GM18505 (cell line): ENCODE data around the gene IZUMO3.
"Not testable (repeated sequence)": the region's sequence is repeated elsewhere in the genome, so short reads cannot be mapped to it uniquely, and the experiment has no call there.

ENCODE experiments used
- ATAC-seq: cut with Tn5 transposase; IDR thresholded peaks from one replicate; pipeline ENCODE4 v1.9.1; 2021; ENCODE audit not compliant: unreplicated experiment
- POLR2A ChIP-seq: IDR thresholded peaks from 4 replicates; pipeline ENCODE4 v1.6.1; 2011; ENCODE audit warnings: borderline replicate concordance; ENCODE audit not compliant: insufficient read depth, insufficient read length; ENCODE audit errors: extremely low read depth

Gene IZUMO3

GRCh38 chr9:24545847-24546522 lies at the start of gene IZUMO3:
Gene IZUMO3 (minus strand): TSS chr9:24545897. CDS start chr9:24545649, 248 bp downstream.
- TF ChIP-seq POLR2A: no peak
- no peak for ATAC-seq

GRCh38 chr9:24594234-24594850 lies 48.6 kb upstream of the IZUMO3 start:
- TF ChIP-seq POLR2A: no peak
- ATAC-seq: no peak

GRCh38 chr9:24590432-24590831 lies 44.7 kb upstream of the IZUMO3 start:
- ATAC-seq: no peak
- no peak for TF ChIP-seq POLR2A

GRCh38 chr9:24587883-24588282 lies 42.2 kb upstream of the IZUMO3 start:
- TF ChIP-seq POLR2A: no peak
- no peak for ATAC-seq

GRCh38 chr9:24582146-24583126 lies 36.7 kb upstream of the IZUMO3 start:
- no peak for ATAC-seq
- TF ChIP-seq POLR2A: no peak

- ATAC-seq: not testable (repeated sequence)
These were observed 34.3 kb upstream of the IZUMO3 start for GRCh38 chr9:24580005-24580404.

GRCh38 chr9:24572406-24572805 lies 26.7 kb upstream of the IZUMO3 start:
- TF ChIP-seq POLR2A: no peak
- ATAC-seq: no peak

- no peak for ATAC-seq
- TF ChIP-seq POLR2A: no peak
These were observed 16.3 kb upstream of the IZUMO3 start for GRCh38 chr9:24561957-24562356.

GRCh38 chr9:24553183-24553552 lies 7.5 kb upstream of the IZUMO3 start:
- no peak for ATAC-seq
- no peak for TF ChIP-seq POLR2A

GRCh38 chr9:24552526-24553182 lies 7.0 kb upstream of the IZUMO3 start:
- no peak for ATAC-seq
- TF ChIP-seq POLR2A: no peak

GRCh38 chr9:24545285-24545684 lies 412 bp downstream of the IZUMO3 start:
- ATAC-seq: no peak
- no peak for TF ChIP-seq POLR2A

GRCh38 chr9:24518545-24518944 lies 27.2 kb downstream of the IZUMO3 start:
- no peak for ATAC-seq
- no peak for TF ChIP-seq POLR2A

- no peak for TF ChIP-seq POLR2A
- no peak for ATAC-seq
These were observed 29.2 kb downstream of the IZUMO3 start for GRCh38 chr9:24516463-24516862.
